ENCODE measurements around the gene CHI3L2.

- no peak for TF ChIP-seq POLR2AphosphoS5 (IDR thresholded peaks at IDR 0.05; ENCODE audit: low read depth, low read length)
- no peak for TF ChIP-seq TAF1 (IDR thresholded peaks at IDR 0.05; ENCODE audit: borderline replicate concordance, low read depth, low read length)
These were observed 33.6 kb upstream of the CHI3L2 start for GRCh38 chr1:111193712-111194480.

Measured in GM12892 (cell line).